Spleen (tissue), 11 donors: ENCODE measurements around the gene SASH1. TPM values are rescaled to one million over a fixed set of nuclear protein-coding genes. Genes with fewer than 3 reads are reported as not detected.

Source experiments
- DNase-seq: peaks from one replicate; pipeline ENCODE4 v3.0.0-alpha.2; 2020
- H3K27ac ChIP-seq, 8 donors: fragments of 200-600 bp; sonication (generic) in 7 of 8; 1 replicate in 4 of 8; 2 replicates in 4 of 8; pipeline versions ENCODE4 v1.5.0 to v1.8.0; 2016 to 2021; ENCODE audit warnings: inconsistent platforms in 4 of 8, mild to moderate bottlenecking in 4 of 8, moderate library complexity in 1 of 8
- H3K27me3 ChIP-seq, 7 donors: fragments of 200-600 bp; sonication (generic) in 6 of 7; replicated peaks in 1 of 7; 1 replicate in 4 of 7; 2 replicates in 3 of 7; pipeline versions ENCODE4 v1.5.0 to v1.8.0; 2016 to 2021; ENCODE audit warnings: inconsistent platforms in 3 of 7, mild to moderate bottlenecking in 1 of 7
- H3K36me3 ChIP-seq, 6 donors: fragments of 200-600 bp; sonication (generic) in 5 of 6; 1 replicate in 4 of 6; 2 replicates in 2 of 6; pipeline versions ENCODE4 v1.5.0 to v1.8.0; 2016 to 2021; ENCODE audit warnings: inconsistent platforms in 2 of 6
- H3K4me1 ChIP-seq, 6 donors: fragments of 200-600 bp; sonication (generic) in 5 of 6; 1 replicate in 3 of 6; 2 replicates in 3 of 6; pipeline versions ENCODE4 v1.5.0 to v1.8.0; 2016 to 2021; ENCODE audit warnings: inconsistent platforms in 3 of 6
- H3K4me3 ChIP-seq, 8 donors: fragments of 200-600 bp; sonication (generic) in 7 of 8; 1 replicate in 4 of 8; 2 replicates in 4 of 8; pipeline versions ENCODE4 v1.5.0 to v1.8.0; 2016 to 2021; ENCODE audit warnings: inconsistent platforms in 4 of 8, mild to moderate bottlenecking in 4 of 8, moderate library complexity in 2 of 8
- H3K9me3 ChIP-seq, 8 donors: fragments of 200-600 bp; sonication (generic) in 7 of 8; 1 replicate in 4 of 8; 2 replicates in 4 of 8; pipeline versions ENCODE4 v1.5.0 to v1.8.0; 2016 to 2021; ENCODE audit warnings: inconsistent platforms in 4 of 8
- CTCF ChIP-seq, 11 experiments: fragments of 200-600 bp in 7 of 11; fragments of 450-650 bp in 4 of 11; sonication (generic) in 4 of 11; IDR thresholded peaks in 8 of 11; conservative IDR thresholded peaks in 3 of 11; 1 replicate in 7 of 11; 2 replicates in 4 of 11; pipeline versions ENCODE4 v1.4.0 to v1.8.0; 2016 to 2021; ENCODE audit warnings: antibody characterized with exemption in 11 of 11, inconsistent platforms in 4 of 11, mild to moderate bottlenecking in 1 of 11
- POLR2A ChIP-seq, 3 donors: fragments of 450-650 bp; IDR thresholded peaks; one replicate each; pipeline ENCODE4 v1.5.1; 2017; ENCODE audit warnings: antibody characterized with exemption in 3 of 3, mild to moderate bottlenecking in 1 of 3
- POLR2AphosphoS5 ChIP-seq, 3 donors: sonication (generic); formaldehyde crosslinking; IDR thresholded peaks; one replicate each; pipeline ENCODE4 v1.5.1; 2017; ENCODE audit warnings: antibody characterized with exemption in 3 of 3
- WGBS, 5 donors: extraction: QIAGEN DNeasy Blood & Tissue Kit in 3 of 5; methylation state at CpG; one replicate each; pipeline versions ENCODE4 v1.1.5 to v1.1.7; 2013 to 2018; 5-methylcytosine and 5-hydroxymethylcytosine counted together
- intact Hi-C: fragments of 100-400 bp; cut with DNase I; formaldehyde crosslinking; loops from one replicate; pipeline ENCODE4 v1.15.0; 2023; ENCODE audit warnings: low total_unique reads
- polyA plus RNA-seq, 3 donors: library from polyadenylated mRNA; stranded (reverse); fragments of 200-250 nt; gene quantifications; one replicate each; pipeline ENCODE4 v1.2.1, GENCODE V29; 2013
- total RNA-seq, 7 donors: library from RNA; depleted of rRNA in 3 of 7; stranded (reverse); fragments of >200 nt in 3 of 7; fragmentation: NEBNext Ultra II Directional in 4 of 7; extraction: Animal tissue kit (Norgen Biotek cat#: 25700) in 4 of 7; gene quantifications; one replicate each; pipeline versions ENCODE4 v1.1.0 to v1.2.1, GENCODE V29; 2016 to 2021
- donor health status: healthy with polysubstance abuse.
- donor health status: DM: no; HTN: no; CAD: no; lungs with moderate emphysema.
- donor health status: DM: no; HTN: no; CAD: no.
- donor health status: Bipolar disorder and iron deficiency.
- donor health status: healthy.
- donor health status: DM: no; HTN: no; CAD: no.
- donor health status: DM: yes; HTN: yes; CAD: no.

SASH1 gene
- total and polyA plus RNA-seq, 10 donors: 3.9 to 103 (median 57.9) TPM

GRCh38 chr6:148359228-148359627 lies 16.6 kb downstream of the SASH1 start:
- H3K27ac ChIP-seq: no peak overlapping the region

GRCh38 chr6:148364056-148364824 lies 21.6 kb downstream of the SASH1 start:
- intact Hi-C loops: no loop called here
- DNase-seq: no peak
- Histone ChIP-seq H3K4me3 (no peak overlapping the region), H3K9me3 (no peaks in the 10 kb centered on the region), H3K27ac (peak overlapping the region in 6 of 8 donors; percentile 35 to 84 (median 68)), H3K27me3 (peaks cover 0 to 18% (median 0%) of the 10 kb centered on the region in 7 donors), H3K36me3 (no peaks in the 10 kb centered on the region), H3K4me1 (peaks cover 0 to 54% (median 23%) of the 10 kb centered on the region in 6 donors)
- TF ChIP-seq CTCF (IDR thresholded peaks at IDR 0.05 in 8 of 11, conservative IDR thresholded peaks at IDR 0.05 in 3 of 11) (no peak), POLR2A (IDR thresholded peaks at IDR 0.05) (no peak), POLR2AphosphoS5 (IDR thresholded peaks at IDR 0.05) (peak in 1 of 3 donors; percentile 38)
- WGBS, 5 donors: 21 to 41% (median 25%) methylated on average over 11 of the region's 11 CpGs

More at GRCh38 chr6:148359228-148359627, 16.6 kb downstream of the SASH1 start:
- Histone ChIP-seq H3K9me3 (no peaks in the 10 kb centered on the region), H3K4me3 (no peak overlapping the region), H3K36me3 (no peaks in the 10 kb centered on the region), H3K4me1 (peaks cover 0 to 10% (median 0%) of the 10 kb centered on the region in 6 donors), H3K27me3 (no peaks in the 10 kb centered on the region)
- WGBS, 5 donors: 88 to 99% (median 94%) methylated on average over 5 of the region's 5 CpGs
- DNase-seq: no peak
- TF ChIP-seq POLR2AphosphoS5 (IDR thresholded peaks at IDR 0.05): no peak
- no peak for TF ChIP-seq POLR2A (IDR thresholded peaks at IDR 0.05)
- TF ChIP-seq CTCF (IDR thresholded peaks at IDR 0.05 in 8 of 11, conservative IDR thresholded peaks at IDR 0.05 in 3 of 11): no peak
- intact Hi-C loops: no loop called here

- H3K27ac ChIP-seq: peak overlapping the region in 4 of 8 donors; percentile 59 to 84 (median 80)
- H3K27me3 ChIP-seq: peaks cover 0 to 18% (median 0%) of the 10 kb centered on the region in 7 donors
- WGBS, 5 donors: 62 to 83% (median 70%) methylated on average over 3 of the region's 3 CpGs
- no peak for DNase-seq
- TF ChIP-seq POLR2AphosphoS5 (IDR thresholded peaks at IDR 0.05) (no peak), CTCF (IDR thresholded peaks at IDR 0.05 in 8 of 11, conservative IDR thresholded peaks at IDR 0.05 in 3 of 11) (no peak), POLR2A (IDR thresholded peaks at IDR 0.05) (no peak)
- H3K4me1 ChIP-seq: peaks cover 0 to 55% (median 23%) of the 10 kb centered on the region in 6 donors
- intact Hi-C loops: no loop called here
- H3K36me3 ChIP-seq: no peaks in the 10 kb centered on the region
- H3K9me3 ChIP-seq: no peaks in the 10 kb centered on the region
- no peak overlapping the region for H3K4me3 ChIP-seq
Measured at GRCh38 chr6:148365041-148365440, 22.4 kb downstream of the SASH1 start.

GRCh38 chr6:148367411-148368024 lies 24.9 kb downstream of the SASH1 start:
- peak overlapping the region in 7 of 8 donors; percentile 51 to 84 (median 77) for H3K27ac ChIP-seq
- H3K9me3 ChIP-seq: no peaks in the 10 kb centered on the region
- DNase-seq: no peak
- no peak for TF ChIP-seq CTCF (IDR thresholded peaks at IDR 0.05 in 8 of 11, conservative IDR thresholded peaks at IDR 0.05 in 3 of 11)
- peak; percentile 55 to 84 (median 75) for TF ChIP-seq POLR2AphosphoS5 (IDR thresholded peaks at IDR 0.05)
- intact Hi-C loops: no loop called here
- H3K4me3 ChIP-seq: no peak overlapping the region
- H3K36me3 ChIP-seq: no peaks in the 10 kb centered on the region
- peaks cover 0 to 67% (median 26%) of the 10 kb centered on the region in 6 donors for H3K4me1 ChIP-seq
- H3K27me3 ChIP-seq: peaks cover 0 to 18% (median 0%) of the 10 kb centered on the region in 7 donors
- 7 to 36% (median 12%) methylated on average over 11 of the region's 11 CpGs for WGBS, 5 donors
